Measurements from ENCODE around the gene ESD. TPM values are rescaled to one million over a fixed set of nuclear protein-coding genes. Genes with fewer than 3 reads are reported as not detected.

ESD gene
- total and polyA plus RNA-seq, 2 donors (not counting 3 experiments of a cell fraction or from before 2014, with no cell fraction given) = 45.3 to 81.1 TPM

- ChIA-PET POLR2A (no interaction called here), CTCF (interaction anchor here (1.5 kb wide), 1 partner anchor 16 kb away, joined by 6 read pairs; no protein-coding TSS in a partner anchor)
- Histone ChIP-seq H3K36me3 (ENCODE audit: control insufficient read depth in 2 of 2, extremely low read depth in 1 of 2, insufficient read depth in 2 of 2, low read length in 2 of 2) (peaks cover 5 to 6% of the 10 kb centered on the region in 2 experiments), H3K9ac (replicated peaks; ENCODE audit: extremely low read depth, insufficient read depth, low read length) (no peak overlapping the region), H3K27me3 (ENCODE audit: control insufficient read depth in 2 of 2, insufficient read depth in 2 of 2, low read length in 2 of 2) (no peaks in the 10 kb centered on the region), H3K79me2 (ENCODE audit: control insufficient read depth, insufficient read depth, low read length) (no peaks in the 10 kb centered on the region), H3K4me3 (replicated peaks in 1 of 3; ENCODE audit: insufficient read depth in 1 of 3, low read depth in 1 of 3, low read length in 3 of 3) (no peak overlapping the region), H3K4me1 (ENCODE audit: control insufficient read depth, extremely low read depth, insufficient read depth, low read length) (no peaks in the 10 kb centered on the region), H2AFZ (ENCODE audit: low read depth, low read length) (no peak overlapping the region), H4K20me1 (replicated peaks; ENCODE audit: control insufficient read depth, extremely low read depth, insufficient read depth, low read length) (no peaks in the 10 kb centered on the region), H3K9me3 (replicated peaks; ENCODE audit: control insufficient read depth, insufficient read depth, low read length) (no peaks in the 10 kb centered on the region), H3K9me1 (replicated peaks; ENCODE audit: control insufficient read depth, extremely low read depth, insufficient read depth, low read length) (no peaks in the 10 kb centered on the region), H3K4me2 (ENCODE audit: insufficient read depth, low read length) (no peak overlapping the region), H3K27ac (ENCODE audit: insufficient read depth, low read depth, low read length) (no peak overlapping the region)
- no peak for FAIRE-seq
- TF ChIP-seq POLR2AphosphoS5 (IDR thresholded peaks at IDR 0.05; ENCODE audit: insufficient read depth, low read depth, low read length) (no peak), JUN (IDR thresholded peaks at IDR 0.05; ENCODE audit: borderline replicate concordance, insufficient read depth, insufficient read length, low read depth) (no peak), CTCF (IDR thresholded peaks at IDR 0.05; ENCODE audit: extremely low read depth in 1 of 2, insufficient read depth in 1 of 2, low read depth in 1 of 2, low read length in 2 of 2) (no peak), GATA2 (IDR thresholded peaks at IDR 0.05; ENCODE audit: insufficient read depth, insufficient read length, low read depth, low read length) (no peak), MAX (IDR thresholded peaks at IDR 0.05; ENCODE audit: insufficient read depth, insufficient read length) (no peak), FOS (IDR thresholded peaks at IDR 0.05; ENCODE audit: borderline replicate concordance, insufficient read depth, low read length) (no peak), MYC (IDR thresholded peaks at IDR 0.05; ENCODE audit: low read depth, low read length) (no peak), EZH2 (IDR thresholded peaks at IDR 0.05; ENCODE audit: borderline replicate concordance, low read depth, low read length, severe bottlenecking) (no peak), POLR2A (IDR thresholded peaks at IDR 0.05; ENCODE audit: low read depth, low read length) (no peak)
- no peak for DNase-seq (ENCODE audit: low read depth, low spot score)
- no TSS peak for BruUV-seq (replicated peaks)
- dilution Hi-C loops (cut with MboI; ENCODE audit: extremely low pct_ligation_motif_present, low sequenced_read_pairs) = no loop called here
- intact Hi-C loops (cut with micrococcal nuclease) = no loop called here
Measured at GRCh38 chr13:46736541-46737310, 60.2 kb downstream of the ESD start.

Measured in endothelial cell of umbilical vein (primary cell).